Metanephros (tissue), 2 donors: ENCODE results near the gene RLN1. TPM values are rescaled to one million over a fixed set of nuclear protein-coding genes. Genes with fewer than 3 reads are reported as not detected.

ENCODE experiments used
- small RNA-seq: library from RNA; depleted of rRNA; stranded (forward); fragments of <200 nt; gene quantifications from one replicate; pipeline ENCODE3, GENCODE V24; 2014; ENCODE audit warnings: low replicate concordance
- total RNA-seq: library from RNA; depleted of rRNA; stranded (reverse); fragments of >200 nt; gene quantifications from one replicate; pipeline ENCODE4 v1.2.3, GENCODE V29; 2014

Gene RLN1
- total RNA-seq = 0.64 TPM

GRCh38 chr9:5338992-5339981 lies at the start of gene RLN1:
RLN1 (minus strand) TSS chr9:5339876; CDS start chr9:5339746, 130 bp downstream.

GRCh38 chr9:5303840-5304795 lies 35.6 kb downstream of the RLN1 start, which contains the start of gene RLN2:
RLN2 (minus strand) TSS chr9:5304716; CDS start chr9:5304580, 136 bp downstream.

Small RNA genes within 50 kb of the gene (small RNA-seq; reads per million reads assigned to genes)
- gene AL135786.1 (not detected), gene HMGN2P31 (not detected)

Other genes with a start within 250 kb of the RLN1 start
- gene INSL6, start 154.2 kb downstream of the RLN1 start, total RNA-seq = not detected
- not detected for gene INSL4, start 108.5 kb downstream of the RLN1 start, total RNA-seq
- gene RLN2, start 35.2 kb downstream of the RLN1 start, total RNA-seq = 1.3 TPM
- gene PLGRKT, start 98.0 kb upstream of the RLN1 start, total RNA-seq = 28.9 TPM
- gene CD274, start 110.7 kb upstream of the RLN1 start, total RNA-seq = 2.7 TPM
- gene PDCD1LG2, start 170.7 kb upstream of the RLN1 start, total RNA-seq = 0.64 TPM